ENCODE data around the gene ZNF33B.

ZNF33B gene

DNA sequence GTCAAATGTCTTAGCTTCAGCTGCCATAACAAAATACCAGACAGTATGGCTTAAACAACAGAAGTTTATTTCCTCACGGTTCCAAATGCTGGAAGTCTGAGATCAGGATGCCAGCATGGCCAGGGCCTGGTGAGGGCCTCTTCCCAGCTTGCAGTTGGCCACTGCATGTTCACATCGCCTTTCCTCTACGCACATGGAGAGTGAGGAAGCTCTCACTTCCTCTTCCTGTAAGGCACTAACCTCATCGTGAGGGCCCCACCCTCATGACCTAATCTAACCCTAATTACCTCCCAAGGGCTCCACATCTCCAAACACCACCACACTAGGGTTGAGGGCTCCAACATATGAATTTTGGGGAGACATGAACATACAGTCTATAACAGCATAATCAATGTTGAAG is 14.4 kb downstream of the ZNF33B start:
- in situ Hi-C loops (cut with HindIII; ENCODE audit: low sequenced_read_pairs), result no loop called here
- DNase-seq (ENCODE audit: low read depth, low spot score), result no peak
- TF ChIP-seq, protein P1, sequence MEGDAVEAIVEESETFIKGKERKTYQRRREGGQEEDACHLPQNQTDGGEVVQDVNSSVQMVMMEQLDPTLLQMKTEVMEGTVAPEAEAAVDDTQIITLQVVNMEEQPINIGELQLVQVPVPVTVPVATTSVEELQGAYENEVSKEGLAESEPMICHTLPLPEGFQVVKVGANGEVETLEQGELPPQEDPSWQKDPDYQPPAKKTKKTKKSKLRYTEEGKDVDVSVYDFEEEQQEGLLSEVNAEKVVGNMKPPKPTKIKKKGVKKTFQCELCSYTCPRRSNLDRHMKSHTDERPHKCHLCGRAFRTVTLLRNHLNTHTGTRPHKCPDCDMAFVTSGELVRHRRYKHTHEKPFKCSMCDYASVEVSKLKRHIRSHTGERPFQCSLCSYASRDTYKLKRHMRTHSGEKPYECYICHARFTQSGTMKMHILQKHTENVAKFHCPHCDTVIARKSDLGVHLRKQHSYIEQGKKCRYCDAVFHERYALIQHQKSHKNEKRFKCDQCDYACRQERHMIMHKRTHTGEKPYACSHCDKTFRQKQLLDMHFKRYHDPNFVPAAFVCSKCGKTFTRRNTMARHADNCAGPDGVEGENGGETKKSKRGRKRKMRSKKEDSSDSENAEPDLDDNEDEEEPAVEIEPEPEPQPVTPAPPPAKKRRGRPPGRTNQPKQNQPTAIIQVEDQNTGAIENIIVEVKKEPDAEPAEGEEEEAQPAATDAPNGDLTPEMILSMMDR (IDR thresholded peaks at IDR 0.05; ENCODE audit: low read depth, low read length), result no peak
- no peak overlapping the region for H3K4me3 ChIP-seq (ENCODE audit: low read depth, low read length)

DNA sequence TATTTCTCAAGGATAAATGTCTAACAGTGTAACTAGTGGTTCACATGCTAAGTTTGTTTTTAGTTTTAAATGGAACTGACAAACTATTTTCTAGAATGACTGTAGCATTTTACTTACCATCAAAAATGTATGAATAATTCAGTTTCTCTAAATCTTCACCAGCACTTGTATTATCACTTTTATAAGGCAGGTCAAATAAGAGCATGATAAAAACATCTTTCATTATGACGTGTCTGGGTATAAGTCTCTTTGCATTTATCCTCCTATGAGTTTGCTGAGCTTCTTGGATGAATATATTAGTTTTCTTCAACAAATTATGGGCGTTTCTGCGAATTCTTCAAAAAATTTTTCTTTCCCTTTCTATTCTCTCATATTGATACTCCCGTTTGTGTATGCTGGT is 19.9 kb downstream of the ZNF33B start:
- in situ Hi-C loops (cut with HindIII; ENCODE audit: low sequenced_read_pairs), result no loop called here
- TF ChIP-seq, protein P1 (IDR thresholded peaks at IDR 0.05; ENCODE audit: low read depth, low read length), result no peak
- DNase-seq (ENCODE audit: low read depth, low spot score), result no peak

DNA sequence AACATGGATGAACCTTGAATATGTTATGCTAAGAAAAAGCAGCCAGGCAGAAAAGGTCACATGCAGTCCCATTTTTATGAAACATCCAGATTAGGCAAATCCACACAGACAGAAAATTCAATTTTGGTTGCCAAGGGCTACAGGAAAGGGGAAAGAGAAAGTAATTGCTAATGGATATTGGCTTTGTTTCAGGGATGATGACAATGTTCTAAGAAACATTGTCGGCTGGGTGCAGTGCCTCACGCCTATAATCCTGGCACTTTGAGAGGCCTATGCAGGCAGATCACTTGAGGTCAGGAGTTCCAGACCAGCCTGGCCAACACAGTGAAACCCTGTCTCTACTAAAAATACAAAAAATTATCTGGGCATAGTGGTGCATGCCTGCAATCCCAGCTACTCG is 23.0 kb downstream of the ZNF33B start:
- TF ChIP-seq, protein P1 (IDR thresholded peaks at IDR 0.05; ENCODE audit: low read depth, low read length), result no peak
- no peak overlapping the region for H3K4me3 ChIP-seq (ENCODE audit: low read depth, low read length)
- DNase-seq (ENCODE audit: low read depth, low spot score), result peak; percentile 4
- in situ Hi-C loops (cut with HindIII; ENCODE audit: low sequenced_read_pairs), result no loop called here

More for the DNA sequence above, 19.9 kb downstream of the ZNF33B start:
- H3K4me3 ChIP-seq (ENCODE audit: low read depth, low read length), result no peak overlapping the region

DNA sequence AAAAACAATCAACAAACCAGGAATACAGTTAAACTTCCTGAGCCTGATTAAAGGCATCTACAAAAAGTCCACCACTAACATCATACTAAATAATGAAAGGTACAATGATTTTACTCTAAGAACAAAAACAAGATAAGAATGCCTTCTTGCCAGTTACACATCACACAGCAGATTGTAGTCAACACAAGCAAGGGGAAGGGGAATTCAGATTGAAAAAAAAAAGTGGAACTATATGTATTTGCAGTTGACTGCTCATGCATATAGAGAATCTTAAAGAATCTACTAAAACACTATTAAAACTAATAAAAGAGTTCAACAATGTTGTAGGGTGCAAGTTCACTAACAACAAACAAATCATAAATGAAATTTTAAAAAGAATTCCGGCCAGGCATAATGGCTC is 28.5 kb downstream of the ZNF33B start:
- in situ Hi-C loops (cut with HindIII; ENCODE audit: low sequenced_read_pairs), result no loop called here
- DNase-seq (ENCODE audit: low read depth, low spot score), result no peak
- H3K4me3 ChIP-seq (ENCODE audit: low read depth, low read length), result no peak overlapping the region
- TF ChIP-seq, protein P1 (IDR thresholded peaks at IDR 0.05; ENCODE audit: low read depth, low read length), result no peak

DNA sequence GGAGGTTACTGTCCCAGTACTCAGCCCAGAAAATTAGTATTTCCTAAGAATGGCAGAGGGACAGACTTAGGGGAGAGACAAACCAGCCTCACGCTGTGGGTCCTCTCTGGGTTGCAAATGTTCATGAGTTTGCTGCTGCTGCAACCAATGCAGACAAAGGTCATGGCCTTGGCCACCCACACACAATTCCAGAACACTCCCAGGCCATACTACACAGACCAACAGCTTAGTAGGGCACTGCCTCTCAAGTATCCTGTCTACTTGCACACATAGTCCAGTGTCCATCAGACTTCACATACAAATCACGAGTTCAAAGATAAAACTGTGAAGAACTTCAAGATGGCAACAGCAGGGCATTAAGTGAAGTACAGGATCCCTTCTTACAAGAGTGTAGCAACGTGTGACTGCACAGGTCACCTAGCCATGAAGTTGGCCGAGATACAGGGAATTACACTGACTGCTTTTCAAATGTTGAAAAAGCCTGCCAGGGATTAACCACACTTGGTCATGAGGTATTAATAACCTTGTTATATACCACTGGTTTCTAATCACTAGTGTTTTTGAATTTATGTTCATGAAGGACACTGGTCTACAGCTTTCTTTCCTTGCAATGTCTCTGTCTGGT is 40.0 kb downstream of the ZNF33B start:
- TF ChIP-seq, protein P1 (IDR thresholded peaks at IDR 0.05; ENCODE audit: low read depth, low read length), result no peak
- in situ Hi-C loops (cut with HindIII; ENCODE audit: low sequenced_read_pairs), result no loop called here
- no peak for DNase-seq (ENCODE audit: low read depth, low spot score)
- H3K4me3 ChIP-seq (ENCODE audit: low read depth, low read length), result no peak overlapping the region

DNA sequence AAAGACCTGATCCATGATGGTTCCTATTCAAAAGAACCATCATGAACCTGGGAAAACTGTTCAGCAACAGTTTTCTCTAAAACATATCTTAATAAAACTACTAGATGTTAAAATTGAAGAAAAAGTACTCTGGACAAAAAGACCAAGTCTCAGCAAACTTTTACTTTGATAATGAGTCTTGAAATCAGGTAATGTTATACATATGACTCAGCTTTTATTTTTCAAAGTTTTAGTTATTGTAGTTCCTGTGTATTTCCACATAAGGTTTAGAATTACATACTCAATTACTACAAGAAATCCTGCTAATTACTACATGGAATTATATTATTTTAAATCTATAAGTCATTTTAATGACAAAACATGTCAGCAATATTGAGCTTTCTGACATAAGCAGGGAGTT is 42.2 kb downstream of the ZNF33B start:
- TF ChIP-seq, protein P1 (IDR thresholded peaks at IDR 0.05; ENCODE audit: low read depth, low read length), result no peak
- H3K4me3 ChIP-seq (ENCODE audit: low read depth, low read length), result no peak overlapping the region
- in situ Hi-C loops (cut with HindIII; ENCODE audit: low sequenced_read_pairs), result no loop called here
- no peak for DNase-seq (ENCODE audit: low read depth, low spot score)
